ENCODE results near the gene ARHGAP35.
"Not testable (repeated sequence)": the region's sequence is repeated elsewhere in the genome, so short reads cannot be mapped to it uniquely, and the experiment has no call there.

Gene ARHGAP35

DNA sequence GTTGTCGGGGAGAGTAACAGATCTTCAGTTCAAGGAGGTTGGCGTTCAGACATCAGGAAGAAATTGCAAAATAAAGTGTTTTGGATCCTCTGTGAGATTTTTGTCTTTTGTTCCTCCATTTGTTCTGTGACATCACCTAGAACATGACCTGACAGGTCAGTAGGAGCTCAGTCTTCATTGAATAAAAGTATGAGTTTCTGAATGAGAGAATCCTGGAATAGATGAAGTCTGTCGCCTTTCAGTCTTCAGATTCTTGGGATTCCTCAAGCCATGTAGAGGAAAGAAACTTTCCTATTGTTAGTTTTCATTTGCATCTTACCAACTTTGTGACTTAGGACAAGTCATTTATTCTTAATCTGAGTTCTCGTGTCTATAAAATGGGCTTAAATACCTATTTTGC, 14.4 kb downstream of the ARHGAP35 start:
- no peak for DNase-seq

DNA sequence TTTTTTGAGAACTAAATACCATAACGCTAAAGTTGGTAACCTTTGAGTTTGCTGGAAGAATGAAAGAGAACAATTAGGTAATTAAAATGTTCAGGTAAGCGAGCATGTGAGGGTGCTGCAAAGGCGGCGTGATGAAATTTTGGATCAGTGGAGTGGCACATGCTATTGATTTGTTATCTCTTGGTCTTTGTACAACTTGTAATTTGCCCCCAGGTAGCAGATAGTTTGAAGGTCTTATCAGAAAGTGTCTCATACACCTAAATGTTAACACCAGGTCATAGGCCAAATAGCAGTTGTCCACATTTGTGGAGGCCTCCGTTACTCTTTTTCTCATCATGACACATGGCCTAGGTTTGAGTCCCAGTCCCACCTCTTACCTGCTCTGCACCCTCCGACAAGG, 14.9 kb downstream of the ARHGAP35 start:
- DNase-seq, result no peak

DNA sequence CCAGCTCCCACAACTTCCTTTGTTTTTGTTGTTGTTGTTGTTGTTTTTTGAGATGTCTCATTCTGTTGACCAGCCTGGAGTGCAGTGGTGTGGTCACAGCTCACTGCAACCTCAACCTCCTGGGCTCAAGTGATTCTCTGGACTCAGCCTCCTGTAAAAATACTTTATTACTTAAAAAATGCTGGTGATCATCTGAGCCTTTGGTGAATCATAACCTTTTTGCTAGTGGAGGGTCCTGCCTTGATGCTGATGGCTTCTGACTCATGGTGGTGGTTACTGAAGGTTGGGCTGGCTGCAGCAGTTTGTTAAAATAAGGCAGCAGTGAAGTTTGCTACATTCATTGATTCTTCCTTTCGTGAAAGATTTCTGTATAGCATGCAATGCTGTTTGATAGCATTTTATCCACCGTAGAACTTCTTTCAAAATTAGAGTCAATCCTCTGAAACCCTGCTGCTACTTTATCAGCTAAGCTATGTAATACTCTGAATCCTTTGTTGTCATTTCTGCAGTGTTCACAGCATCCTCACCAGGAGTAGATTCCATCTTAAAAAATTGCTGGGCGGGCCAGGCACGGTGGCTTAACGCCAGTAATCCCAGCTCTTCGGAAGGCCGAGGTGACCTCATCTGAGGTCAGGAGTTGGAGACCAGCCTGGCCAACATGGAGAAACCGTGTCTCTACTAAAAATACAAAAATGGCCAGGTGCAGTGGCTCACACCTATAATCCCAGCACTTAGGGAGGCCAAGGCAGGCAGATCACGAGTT, 18.0 kb downstream of the ARHGAP35 start:
- DNase-seq, result no peak

DNA sequence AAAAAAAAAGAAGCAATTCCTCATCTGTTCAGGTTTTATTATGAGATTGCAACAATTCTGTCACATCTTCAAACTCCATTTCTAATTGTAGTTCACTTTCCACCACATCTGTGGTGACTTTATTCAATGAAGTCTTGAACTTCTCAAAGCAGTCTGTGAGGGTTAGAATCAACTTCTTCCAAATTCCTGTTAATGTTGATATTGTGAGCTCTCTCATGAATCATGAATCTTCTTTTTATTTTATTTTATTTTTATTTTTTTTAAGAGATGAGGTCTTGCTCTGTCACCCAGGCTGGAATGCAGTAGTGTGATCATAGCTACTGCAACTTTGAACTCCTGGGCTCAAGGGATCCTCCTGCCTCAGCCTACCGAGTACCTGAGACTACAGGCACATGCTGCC, 19.6 kb downstream of the ARHGAP35 start:
- no peak for DNase-seq

DNA sequence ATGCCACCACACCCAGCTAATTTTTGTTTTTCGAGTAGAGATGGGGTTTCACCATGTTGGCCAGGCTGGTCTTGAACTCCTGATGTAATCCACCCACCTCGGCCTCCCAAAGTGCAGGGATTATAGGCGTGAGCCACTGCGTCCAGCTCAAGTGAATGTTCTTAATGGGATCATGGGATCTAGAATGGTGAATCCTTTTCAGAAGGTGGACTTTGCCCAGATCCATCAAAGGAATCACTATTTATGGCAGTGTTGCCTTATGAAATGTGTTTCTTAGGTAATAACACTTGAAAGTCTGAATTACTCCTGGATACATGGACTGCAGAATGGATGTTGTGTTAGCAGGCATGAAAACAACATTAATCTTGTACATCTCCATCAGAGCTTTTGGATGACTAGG, 20.3 kb downstream of the ARHGAP35 start:
- no peak for DNase-seq

DNA sequence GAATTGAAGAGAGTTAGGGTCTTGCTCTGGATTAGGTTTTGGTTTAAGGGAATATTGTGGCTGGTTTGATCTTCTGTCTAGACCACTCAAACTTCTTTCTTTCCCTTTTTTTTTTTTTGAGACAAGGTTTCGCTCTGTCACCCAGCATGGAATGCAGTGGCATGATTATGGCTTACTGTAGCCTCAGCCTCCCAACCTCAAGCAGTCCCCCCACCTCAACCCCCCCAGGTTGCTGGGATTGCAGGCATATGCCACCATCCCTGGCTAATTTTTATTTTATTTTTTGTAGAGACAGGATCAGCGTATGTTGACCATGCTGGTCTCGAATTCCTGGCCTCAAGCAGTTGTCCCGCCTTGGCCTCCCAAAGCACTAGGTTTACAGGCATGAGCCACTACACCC, 21.2 kb downstream of the ARHGAP35 start:
- DNase-seq, result no peak

DNA sequence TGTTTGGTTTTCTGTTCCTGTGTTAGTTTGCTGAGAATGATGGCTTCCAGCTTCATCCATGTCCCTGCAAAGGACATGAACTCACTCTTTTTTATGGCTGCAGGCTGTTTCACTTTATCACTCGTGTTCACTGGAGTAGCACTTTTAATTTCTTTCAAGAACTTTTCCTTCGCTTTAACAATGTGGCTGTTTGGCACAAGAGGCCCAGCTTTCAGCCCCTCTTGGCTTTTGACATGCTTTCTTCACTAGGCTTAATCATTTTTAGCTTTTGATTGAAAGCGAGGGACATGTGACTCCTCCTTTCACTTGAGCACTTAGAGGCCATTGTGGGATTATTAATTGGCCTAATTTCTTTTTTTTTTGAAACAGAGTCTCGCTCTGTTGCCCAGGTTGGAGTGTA, 22.0 kb downstream of the ARHGAP35 start:
- DNase-seq, result not testable (repeated sequence)

DNA sequence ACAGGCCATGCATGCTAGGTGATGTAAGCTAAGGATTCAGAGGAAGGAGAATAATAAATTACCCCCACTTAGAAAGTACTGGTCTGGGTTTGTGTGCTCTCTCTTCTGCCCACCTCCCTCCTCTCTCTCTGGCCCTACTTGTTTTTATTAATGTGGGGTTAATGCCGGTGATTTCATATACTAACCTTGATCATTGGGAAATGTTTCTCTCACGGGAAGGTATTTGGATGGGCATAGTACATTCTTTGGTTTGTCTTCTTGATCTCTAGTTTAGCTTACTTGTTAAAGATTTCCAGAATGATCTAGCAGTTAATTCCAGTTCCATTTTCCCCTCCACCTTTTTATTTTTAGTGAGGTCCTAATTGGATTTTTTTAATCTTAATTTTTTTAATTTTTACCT, 24.6 kb downstream of the ARHGAP35 start:
- no peak for DNase-seq

DNA sequence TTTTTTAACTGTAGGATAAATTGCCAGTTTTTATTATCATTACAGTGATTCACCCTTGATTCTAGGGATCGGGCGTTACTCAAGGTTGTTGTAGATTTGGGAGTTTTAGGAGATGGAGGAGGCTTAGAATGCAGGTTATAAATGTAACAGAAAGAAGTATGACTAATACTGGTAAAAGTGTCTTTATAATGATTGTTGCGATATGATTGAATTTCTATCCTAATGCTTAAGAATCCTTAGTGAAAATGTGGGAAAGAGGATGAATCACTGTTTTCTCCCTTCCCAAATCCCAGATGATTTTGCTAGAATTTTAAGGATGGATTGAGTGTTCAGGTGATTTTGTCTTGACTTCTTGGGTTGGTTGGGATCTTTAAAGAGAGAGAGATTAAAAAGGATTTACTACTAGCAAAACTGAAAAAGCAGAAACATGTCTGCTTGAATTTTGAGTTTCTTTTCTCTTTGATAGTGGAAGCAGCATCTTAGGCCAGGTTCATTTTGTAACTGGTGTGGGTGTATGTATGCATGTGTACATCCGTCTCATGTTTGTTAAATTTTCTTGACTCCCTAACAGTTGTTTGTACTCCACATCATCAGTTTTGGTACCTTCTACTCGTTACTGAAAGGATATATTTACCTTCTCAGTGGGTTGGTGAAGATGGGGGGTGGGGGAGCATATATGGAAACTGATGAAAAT, 25.9 kb downstream of the ARHGAP35 start:
- no peak for DNase-seq

DNA sequence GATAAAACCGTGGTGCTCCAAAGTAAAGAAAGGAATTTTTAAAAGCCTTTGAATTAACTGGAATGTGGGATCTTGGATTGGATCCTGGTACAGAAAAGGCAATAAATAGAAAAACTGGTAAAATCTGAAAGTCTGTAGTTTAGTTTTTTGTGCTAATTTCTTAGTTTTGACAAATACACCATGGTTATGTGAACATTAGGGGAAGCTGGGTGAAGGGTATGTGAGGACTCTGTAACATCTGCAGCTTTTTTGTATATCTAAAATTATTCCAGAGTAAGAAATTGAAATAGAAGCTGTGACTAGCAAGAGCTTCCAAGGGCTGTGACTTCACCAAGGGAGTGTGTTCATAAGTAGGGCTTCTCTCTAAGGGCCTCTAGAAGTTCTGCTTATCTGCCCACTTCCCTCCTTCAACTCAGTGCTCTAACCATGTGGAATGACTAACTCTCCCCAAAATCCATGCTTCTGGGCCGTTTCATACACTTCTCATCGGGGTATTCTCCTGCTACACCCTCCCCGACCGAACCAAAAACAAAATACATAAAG, 26.5 kb downstream of the ARHGAP35 start:
- DNase-seq, result no peak

DNA sequence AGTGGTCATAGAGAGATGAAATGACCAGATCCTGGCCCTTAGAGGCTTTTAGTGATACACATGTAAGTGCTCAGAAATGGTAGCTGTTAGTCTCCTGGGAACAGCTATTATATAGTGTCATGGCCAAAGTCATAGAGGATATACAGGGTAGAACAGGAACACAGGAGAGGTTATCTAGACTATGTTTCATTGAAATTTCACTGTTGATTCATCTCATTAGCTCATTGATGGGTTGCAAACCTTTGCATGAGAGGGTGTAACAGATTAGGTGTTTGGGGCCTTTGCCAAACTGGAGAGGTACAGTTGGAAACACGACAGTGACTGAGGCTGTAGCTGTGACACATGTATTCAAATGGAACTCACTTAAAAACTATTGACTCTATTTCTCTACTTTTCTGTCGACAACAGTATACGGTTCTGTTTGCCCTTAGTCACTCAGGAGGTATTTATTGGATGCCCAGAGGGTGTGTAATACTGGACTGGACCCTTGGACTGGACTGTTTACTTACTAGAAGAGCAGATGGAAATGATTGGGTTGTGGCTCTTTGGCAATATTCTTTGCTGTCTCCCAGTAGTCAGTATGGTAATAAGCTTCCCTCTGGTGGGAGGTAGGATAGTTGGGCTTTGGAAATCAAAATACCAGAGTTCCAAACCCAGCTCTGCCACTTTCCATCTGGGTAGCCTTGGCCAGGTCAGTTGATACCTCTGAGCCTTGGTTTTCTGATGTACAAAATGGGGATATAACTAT, 29.8 kb downstream of the ARHGAP35 start:
- no peak for DNase-seq

DNA sequence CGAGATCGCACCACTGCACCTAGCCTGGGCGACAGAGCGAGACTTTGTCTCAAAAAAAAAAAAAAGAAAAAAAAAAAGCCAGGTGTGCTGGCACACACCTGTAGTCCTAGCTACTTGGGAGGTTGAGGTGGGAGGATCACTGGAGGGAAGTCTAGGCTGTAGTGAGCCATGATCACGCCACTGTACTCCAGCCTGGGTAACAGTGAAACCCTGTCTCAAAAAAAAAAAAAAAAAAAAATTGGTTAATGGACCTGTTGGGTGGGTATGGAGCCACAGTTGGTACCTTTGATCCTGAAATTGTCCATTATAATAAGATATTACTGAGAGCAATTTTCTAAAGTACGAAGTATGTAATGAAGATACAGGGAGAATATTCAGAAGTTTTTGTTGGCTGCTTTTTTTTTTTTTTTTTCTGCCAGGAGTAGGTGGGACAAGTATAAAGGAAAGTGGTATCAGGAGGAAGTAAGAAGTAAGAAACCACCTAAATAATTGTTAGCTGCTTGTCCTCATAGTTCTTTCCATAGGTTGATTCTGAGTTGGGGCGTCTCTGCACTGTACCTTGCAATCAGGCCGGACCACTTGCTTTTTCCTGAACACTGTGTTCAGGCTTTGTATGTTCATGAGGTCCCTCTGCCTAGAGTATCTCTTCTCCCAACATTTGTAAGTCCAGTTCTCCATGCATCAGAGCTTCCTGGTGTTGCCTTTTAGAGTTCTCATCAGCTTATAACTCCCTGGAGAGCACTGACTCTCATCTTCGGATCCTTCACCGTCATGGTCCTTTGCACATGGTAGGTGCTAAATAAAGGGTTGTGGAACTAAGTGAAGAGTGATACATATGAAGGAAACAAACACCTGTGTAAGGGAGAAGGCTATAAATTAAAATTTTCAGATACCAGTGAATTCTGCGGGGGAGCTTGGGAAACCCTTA, 31.7 kb downstream of the ARHGAP35 start:
- no peak for DNase-seq

DNA sequence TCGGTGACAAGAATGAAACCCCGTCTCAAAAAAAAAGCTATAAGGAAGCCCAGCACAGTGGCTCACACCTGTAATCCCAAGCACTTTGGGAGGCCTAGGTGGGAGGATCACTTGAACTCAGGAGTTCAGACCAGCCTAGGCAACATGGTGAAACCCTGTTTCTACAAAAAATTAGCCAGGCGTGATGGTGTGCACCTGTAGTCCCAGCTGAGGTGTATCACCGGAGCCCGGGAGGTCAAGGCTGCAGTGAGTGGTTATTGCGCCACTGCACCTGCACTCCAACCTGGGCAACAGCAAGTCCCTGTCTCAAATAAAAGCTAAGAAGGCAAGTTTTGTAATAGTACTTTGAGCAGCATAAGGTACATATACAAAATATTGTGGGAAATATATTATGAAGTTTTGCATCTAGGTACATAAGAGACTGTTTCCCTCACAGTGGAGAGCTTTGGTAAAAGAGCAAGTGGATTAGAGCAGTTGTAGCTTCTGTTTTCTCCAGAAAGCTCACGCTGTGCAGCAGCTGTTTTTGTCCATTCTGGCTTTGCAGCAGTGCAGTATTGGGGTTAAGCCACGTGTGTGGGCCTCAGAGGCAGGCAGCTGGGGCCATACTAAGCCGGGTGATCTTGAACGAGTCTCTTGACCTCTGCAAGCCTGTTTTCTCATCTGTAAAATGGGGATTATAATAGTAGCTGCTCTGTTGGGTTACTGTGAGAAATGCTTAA, 35.4 kb downstream of the ARHGAP35 start:
- DNase-seq, result no peak

DNA sequence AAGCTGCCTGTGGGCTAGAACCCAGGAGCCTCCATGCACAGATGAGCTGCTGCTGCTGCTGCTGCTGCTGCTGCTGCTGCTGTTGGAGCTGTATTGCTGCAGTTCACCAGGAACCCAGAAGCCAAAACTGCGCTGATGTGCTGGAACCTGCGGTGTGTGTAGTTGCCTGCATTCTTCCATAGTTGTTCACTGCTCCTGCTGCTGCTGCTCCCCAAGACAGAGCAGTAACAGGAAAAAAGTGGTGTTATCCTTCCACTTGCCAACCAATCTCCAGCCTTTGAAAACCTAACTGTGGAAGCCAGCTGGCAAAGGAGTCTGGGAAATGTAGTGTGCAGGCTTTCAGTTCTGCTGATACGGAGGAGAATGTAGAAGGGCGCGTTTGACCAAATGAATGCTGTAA, 37.9 kb downstream of the ARHGAP35 start:
- no peak for DNase-seq

DNA sequence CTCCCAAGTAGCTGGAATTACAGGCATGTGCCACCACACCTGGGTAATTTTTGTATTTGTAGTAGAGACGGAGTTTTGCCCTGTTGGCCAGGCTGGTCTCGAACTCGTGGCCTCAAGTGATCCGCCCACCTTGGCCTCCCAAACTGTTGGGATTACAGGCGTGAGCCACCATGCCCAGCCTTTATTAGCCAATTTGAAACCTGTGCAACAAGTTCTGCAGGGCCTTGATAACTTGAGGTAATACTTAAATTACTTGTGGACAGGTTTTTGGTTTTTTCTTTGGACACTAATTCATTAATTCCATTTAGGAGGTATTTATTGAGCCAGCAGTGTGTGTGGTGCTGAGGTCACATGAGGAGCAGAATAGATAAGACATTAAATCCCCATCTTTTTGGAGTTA, 39.5 kb downstream of the ARHGAP35 start:
- DNase-seq, result no peak

DNA sequence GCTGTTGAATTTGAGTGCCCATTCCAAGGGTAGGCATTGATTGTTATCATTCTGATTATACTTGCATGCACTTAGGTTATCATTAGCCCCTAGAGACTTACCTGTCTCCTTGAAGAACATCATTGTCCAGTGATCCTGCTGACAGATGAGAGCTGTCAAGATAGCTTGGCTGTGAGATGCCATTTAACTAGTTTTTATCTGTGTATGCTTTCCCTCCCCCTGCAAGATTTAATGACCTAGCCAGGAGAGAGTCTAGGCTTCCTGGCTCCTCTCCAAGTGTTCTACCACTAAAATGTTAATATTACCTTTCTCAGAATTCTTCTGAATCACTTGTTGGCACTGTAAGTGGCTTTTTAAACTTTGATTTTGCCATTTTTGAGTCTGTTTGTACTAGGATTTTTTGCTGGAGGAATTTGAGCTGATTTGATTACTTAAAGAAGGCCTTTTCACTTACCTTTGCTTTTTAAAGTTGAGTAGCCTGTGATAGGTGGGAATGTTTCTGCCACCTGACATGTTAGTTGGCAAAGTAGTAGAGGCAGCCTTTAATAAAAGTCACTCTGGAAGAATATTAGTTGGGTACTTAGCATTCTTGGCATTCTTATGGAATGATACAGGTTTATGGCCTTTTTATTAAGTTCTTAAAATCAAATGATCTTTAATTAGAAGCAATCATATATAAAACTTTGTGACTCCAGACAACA, 41.1 kb downstream of the ARHGAP35 start:
- DNase-seq, result no peak

DNA sequence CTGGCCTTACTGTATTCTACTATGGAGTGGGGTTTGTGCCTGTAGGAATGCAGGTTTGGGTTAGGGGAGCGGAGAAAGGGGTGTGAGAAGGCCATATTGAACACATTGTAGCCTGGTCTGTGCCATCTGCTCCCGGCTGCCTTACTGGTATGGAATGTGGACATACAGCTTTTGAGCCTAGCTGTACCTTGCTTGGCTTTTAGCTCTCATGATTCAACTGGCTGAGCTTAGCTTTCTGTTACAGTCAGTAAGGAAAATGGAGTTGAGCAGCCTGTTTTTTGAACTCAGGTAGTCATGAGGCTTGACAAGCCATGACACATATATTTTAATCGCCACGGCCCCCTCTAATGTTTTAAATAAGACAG, 41.6 kb downstream of the ARHGAP35 start:
- DNase-seq, result no peak

DNA sequence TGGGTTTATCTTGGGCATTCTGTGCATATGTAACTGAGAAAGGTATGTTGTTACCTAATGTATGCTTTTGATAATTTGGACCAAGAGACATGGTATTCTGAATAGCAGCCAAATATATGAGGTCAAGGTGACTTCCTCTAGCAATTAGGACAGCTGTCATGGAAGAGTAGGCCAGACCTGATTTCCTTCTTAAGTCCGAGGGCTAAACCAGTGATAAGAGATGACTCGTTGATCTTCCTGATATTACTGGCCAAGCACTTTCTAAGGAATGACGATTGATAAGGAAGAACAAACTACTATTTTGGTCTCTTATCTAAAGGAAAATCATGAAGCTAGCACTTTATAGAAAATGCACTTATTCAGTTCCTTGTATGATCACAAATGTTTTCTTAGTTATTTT, 42.7 kb downstream of the ARHGAP35 start:
- no peak for DNase-seq

DNA sequence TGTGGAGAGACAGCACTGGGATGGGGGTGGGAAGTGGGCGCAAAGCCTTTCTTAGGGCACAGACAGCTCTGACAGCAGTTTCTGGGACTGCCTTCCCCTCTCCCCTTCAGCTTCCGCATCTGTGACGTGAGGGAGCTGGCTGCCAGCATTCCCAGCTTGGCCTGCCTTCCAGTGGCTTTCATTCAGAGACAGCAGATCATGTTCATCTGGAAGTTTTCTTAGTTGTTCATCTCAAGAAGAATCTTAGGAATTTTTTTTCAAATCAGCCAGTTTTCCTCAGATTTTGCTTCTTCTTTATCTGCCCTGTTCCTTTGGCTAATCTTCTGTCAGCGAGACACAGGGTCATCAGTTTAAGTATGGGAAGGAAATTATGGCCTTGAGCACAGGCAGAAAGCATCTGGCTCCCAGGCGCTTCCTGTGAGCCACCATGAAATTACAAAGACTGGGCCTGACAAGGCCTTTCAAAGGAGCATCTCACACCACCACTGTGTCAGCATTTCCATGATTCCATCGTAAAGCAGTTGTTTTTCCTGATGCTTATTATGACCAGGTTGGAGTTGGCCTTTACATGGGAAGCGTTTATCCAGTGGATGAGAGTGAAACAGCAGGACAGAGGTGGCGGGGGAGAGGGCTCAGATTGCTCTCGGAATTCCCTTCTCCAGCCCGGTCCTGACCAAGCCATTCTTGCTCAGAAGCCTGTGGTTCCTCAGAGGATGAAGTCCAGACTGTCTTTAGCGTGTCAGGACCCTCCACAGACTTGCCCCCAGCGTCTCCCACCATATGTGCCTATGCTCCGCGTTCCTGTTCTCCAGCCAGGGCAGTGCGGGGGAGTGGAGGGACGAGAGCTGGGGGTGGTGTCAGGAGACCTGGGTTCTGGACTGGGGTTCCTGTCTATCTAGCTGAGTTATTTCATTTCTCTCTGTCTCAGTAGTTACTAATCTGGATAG, 43.6 kb downstream of the ARHGAP35 start:
- DNase-seq, result no peak

DNA sequence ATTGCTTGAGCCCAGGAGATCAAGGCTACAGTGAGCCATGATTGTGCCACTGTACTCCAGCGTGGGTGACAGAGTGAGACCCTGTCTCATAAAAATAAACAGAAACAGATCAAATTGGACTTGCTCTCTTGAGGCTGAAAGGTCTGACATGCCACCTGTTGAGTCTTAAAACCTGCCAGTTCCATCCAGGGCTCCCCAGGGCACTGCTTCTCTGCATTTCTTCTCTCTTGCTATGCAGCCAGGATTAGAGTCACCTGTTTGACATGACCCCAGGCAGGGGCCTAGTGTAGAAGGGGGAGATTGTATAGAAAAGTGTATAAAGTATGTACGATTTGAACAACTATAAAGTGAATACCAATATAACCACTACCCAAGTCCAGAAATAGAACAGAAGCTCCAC, 45.4 kb downstream of the ARHGAP35 start:
- no peak for DNase-seq
